ENCODE measurements around the gene ARID5A. TPM values are rescaled to one million over a fixed set of nuclear protein-coding genes. Genes with fewer than 3 reads are reported as not detected.

ARID5A gene
- total RNA-seq, 1 donor = 9.5 TPM

GRCh38 chr2:96548558-96549465 lies 12.3 kb downstream of the ARID5A start:
- DNase-seq (ENCODE audit: low read depth) = no peak
- no peak overlapping the region for H3K4me3 ChIP-seq (ENCODE audit: low read depth, low read length)
- TF ChIP-seq CTCF (IDR thresholded peaks at IDR 0.05; ENCODE audit: insufficient read depth, low read depth, low read length) = no peak

GRCh38 chr2:96549466-96549785 lies 12.9 kb downstream of the ARID5A start:
- H3K4me3 ChIP-seq (ENCODE audit: low read depth, low read length) = no peak overlapping the region
- no peak for DNase-seq (ENCODE audit: low read depth)

GRCh38 chr2:96549967-96550786 lies 13.6 kb downstream of the ARID5A start:
- TF ChIP-seq CTCF (IDR thresholded peaks at IDR 0.05; ENCODE audit: insufficient read depth, low read depth, low read length) = no peak
- DNase-seq (ENCODE audit: low read depth) = no peak
- no peak overlapping the region for H3K4me3 ChIP-seq (ENCODE audit: low read depth, low read length)

More at GRCh38 chr2:96549466-96549785, 12.9 kb downstream of the ARID5A start:
- TF ChIP-seq CTCF (IDR thresholded peaks at IDR 0.05; ENCODE audit: insufficient read depth, low read depth, low read length) = no peak

- no peak for TF ChIP-seq CTCF (IDR thresholded peaks at IDR 0.05; ENCODE audit: insufficient read depth, low read depth, low read length)
- no peak overlapping the region for H3K4me3 ChIP-seq (ENCODE audit: low read depth, low read length)
- no peak for DNase-seq (ENCODE audit: low read depth)
Observed at GRCh38 chr2:96550787-96551604, 14.4 kb downstream of the ARID5A start.

- H3K4me3 ChIP-seq (ENCODE audit: low read depth, low read length) = no peak overlapping the region
- no peak for DNase-seq (ENCODE audit: low read depth)
- TF ChIP-seq CTCF (IDR thresholded peaks at IDR 0.05; ENCODE audit: insufficient read depth, low read depth, low read length) = no peak
Observed at GRCh38 chr2:96551605-96552314, 15.2 kb downstream of the ARID5A start.
